Activated T-helper 9 cell treated with anti-CD3 and anti-CD28 coated beads, Interleukin-2, amount 50 U/mL, for 16 hours (primary cell): ENCODE measurements around the gene RBM12.

Experiments used
- DNase-seq: peaks from one replicate; pipeline ENCODE4 v3.0.0-alpha.2; 2020; ENCODE audit warnings: low read depth

Gene RBM12

DNA sequence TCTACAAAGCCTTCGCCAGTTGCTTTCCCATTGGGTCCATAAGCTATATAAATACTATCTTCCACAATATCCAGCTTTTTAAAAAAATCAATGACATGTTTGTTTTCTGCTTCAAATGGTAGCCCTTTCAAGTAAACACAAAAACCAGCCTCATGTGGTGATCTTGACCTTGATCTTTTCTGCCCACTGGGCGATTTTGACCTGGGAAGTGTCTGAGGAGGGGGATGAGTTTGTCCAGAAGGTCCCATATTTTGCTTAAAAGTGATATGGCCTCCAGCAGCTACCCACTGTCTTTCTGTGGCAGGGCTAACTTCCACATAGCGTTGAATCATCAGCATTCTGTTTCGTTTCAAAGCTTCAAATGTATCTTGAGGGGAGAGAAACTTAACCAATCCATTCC is 10.8 kb downstream of the RBM12 start:
- DNase-seq, result no peak

DNA sequence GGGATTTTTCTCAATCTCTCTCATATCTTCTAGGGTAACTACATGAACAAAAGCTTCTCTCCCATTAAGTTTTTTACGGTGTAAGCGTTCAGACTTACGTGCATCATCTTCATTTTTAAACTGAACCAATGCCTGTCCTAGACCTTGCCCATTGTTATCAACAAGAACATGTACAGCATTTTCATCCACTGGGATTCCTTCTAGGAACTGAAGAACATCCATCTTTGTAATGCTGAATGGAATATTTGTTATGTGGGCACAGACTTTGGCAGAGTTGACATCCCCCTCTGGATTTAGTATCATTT is 11.3 kb downstream of the RBM12 start:
- DNase-seq, result no peak

DNA sequence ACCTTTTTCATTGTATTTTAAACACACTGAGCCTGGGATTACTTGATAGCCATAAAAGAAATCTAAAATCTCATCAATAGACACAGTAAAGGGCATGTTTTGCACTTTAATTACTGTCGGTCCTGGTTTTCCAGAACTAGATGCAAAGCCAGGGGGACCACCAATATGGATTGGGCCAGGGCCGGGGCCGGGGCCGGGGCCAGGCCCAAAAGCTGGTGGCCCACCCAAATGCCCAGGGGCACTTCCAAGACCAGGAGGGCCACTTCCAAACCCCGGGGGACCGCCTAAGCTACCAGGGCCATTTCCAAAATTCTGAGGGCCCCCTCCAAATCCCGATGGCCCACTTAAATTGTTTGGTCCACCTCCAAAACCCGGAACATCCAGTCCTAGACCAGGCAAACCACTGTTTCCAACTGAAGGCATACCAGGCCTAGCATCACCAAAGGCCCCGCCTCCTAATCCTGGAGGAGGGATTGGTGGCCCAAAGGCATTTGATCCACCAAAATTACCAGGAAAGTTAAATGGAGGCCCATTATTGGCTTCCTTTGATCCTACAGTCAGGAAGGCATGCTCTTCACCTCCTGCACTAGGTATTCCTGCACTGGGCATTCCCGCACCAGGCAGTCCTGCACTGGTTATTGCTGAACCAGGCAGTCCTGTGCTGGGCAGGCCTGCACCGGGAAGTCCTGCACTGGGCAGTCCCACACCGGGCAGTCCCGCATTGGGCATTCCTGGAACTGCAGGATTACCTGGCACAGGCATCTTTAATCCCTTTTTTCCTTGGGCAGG is 11.9 kb downstream of the RBM12 start:
- no peak for DNase-seq

DNA sequence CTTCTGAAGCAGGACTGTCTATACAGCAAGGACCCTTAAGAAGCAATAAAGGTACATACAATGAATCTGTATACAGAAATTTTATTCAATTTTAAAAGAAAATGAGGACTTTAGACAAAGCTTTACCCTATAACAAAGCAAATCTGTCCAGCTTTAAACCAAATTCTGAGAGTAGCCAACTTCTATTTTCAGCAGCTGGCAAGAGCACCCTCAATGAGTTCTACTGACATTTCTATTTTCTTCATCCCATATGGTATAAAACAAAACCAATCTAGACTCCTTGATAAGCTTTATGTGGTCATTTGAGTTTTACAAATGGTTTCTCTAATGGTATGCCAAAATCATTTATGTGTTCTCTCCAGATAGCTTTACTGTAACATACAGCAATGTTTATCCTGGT is 12.7 kb downstream of the RBM12 start:
- no peak for DNase-seq

DNA sequence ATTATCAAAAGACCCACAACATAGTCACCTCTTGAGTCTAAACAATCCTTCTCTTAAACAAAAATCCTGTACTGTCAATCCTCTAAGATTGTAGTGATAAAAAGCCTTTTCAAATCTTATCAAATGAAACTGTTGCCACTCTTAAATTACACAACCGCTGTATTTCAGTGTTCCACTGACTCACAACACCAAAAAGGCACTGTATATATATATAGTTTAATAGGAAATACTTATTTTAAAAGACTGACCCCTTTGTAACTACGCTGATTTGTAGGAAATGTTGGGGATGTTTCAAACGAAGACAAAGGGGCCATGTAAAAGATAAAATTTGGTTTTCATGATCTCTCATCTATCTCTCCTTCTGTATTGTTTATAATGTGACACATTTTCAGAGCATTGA is 14.1 kb downstream of the RBM12 start:
- no peak for DNase-seq

DNA sequence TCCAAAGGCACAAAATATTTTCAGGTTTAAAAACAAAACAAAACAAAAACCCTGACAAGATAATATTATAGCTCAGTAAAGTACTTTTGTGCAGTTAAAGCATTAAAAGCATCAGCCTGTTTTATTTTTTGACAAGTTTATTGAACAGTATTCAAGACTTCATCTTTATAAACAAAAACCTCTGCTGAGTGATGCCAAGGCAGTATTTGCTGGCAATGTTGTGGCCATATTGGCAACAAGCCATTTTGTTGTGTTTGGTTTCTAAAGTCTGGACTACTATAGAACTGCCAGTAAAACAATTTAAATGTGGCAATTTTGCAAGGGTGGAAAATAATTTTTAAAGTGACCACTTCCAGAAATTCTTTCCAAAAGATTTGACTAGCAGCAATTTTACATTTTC is 15.9 kb downstream of the RBM12 start:
- no peak for DNase-seq

DNA sequence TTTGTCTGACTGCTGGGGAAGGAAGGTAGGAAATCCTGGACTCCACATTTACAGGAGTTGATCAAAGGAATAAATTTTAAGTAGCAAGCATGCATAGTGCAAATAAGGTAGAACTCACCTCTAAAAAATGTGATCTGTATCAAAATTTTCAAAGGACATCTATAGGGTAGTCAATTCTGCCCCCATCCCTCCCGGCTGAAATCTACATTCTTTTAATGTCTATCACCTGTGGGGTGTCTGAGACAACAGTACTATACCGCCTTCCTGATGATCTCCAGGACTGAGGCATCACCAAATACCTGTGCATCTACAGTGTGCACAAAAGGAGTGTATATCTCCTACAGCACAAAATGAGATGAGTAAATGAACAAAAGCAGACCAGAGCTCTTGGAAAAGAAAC is 19.9 kb downstream of the RBM12 start:
- DNase-seq, result no peak

DNA sequence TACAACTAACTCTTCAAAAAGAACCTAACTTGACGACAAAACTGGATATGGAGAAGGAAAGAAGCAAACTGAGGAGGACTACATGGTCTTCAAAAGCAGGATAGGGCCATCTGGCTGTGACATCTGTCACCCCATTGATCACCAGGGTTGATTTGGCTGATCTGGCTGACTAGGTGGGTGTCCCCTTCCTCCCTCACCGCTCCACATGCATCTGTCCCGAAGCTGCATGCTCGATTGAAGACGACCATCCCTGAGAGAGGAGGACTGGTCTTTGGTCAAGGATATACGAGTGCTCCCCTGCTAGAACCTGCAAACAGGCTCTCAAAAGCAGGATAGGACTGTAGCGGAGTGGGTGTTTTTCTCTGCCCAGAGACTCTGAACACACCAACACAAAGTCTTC is 21.7 kb downstream of the RBM12 start:
- DNase-seq, result no peak

DNA sequence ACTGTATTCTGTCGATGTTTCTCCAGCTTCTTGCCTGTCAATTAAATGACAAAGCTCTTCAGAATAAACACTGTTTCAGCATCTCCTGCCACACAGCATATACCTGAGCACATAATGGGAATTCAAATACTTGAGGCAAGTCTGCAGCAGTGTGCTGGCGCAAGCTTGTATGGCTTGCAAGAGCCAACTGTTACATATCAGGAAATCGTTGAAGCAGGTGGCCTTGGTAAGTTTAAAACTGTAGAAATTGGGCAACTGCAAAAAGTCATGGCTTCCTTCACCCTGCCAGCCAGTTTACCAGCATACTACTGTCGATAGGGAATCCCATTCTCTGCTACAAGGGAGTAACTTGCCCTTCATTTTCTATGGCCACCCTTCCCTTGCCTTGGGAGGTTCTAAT is 23.0 kb downstream of the RBM12 start:
- DNase-seq, result no peak

DNA sequence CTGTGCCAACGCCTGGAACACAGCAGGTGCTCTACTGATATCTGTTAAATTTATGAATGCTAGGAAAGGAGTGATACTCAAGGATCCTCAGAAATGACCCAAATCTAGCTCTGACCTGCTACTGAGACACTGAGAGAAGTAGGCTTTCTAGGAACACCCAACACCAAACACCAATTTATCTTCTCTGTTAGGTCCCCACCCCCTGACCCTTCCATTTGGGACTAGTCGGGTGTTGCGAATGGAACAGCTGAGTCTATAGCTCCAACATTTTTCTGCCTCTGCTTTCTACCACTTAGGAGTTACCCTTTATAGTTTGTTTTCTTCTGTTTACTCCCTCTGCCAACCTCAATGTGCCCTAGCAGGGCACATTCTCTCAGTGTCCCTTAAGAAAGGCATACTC is 24.0 kb downstream of the RBM12 start:
- DNase-seq, result no peak

DNA sequence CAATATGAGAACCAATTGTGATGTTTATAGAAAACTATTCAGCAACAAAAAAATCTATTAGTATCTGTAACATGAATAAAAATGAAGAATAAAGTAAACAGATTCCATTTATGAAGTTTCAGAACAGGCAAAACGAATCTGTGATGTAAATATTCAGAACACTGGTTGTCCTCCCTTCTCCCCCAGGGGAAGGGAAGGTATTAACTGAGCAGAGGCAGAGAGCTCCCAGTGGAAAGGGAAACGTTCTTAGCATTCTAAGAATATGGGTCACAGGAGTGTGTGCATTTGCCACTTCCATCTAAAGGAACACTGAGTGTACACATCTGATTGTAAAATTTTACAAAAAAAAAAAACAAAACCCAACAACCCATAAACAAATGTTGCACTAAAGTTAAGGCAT is 25.9 kb downstream of the RBM12 start:
- DNase-seq, result no peak

DNA sequence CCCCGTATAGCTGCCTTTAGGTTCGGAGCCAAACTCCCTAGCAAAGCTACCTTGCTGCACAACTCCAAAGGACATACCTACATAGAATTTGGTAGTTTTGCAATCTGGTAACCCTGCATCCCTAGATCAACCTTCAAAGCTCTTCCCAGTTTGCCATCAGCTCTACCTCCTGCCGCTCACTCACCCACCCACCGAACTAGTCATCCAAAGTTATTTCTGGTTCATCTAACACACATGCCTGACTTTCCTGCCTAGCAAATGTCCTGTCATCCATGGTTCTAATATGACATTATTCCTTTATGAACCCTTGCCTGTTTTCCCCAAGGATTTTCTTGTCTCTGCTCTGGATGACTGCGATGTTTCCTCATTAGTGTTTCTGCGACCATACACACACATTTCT is 27.4 kb downstream of the RBM12 start:
- no peak for DNase-seq

DNA sequence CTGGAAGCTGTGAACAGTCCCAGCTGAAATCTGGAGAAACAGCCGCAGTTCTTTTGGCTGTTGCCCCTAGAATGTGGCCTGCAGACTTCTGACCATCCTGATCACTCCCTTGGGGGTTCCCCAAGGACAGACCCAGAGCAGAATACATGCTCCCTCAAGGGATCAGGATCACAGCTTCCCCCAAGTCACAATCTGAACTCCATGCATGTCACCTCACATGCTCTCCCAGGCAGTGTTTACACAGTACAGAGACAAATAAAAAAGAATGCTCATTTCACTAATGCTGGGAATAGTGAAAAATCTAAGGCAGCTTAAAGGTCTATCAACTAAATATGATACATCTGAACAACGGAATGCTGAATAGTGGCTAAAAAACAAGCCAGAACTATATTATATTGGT is 28.6 kb downstream of the RBM12 start:
- no peak for DNase-seq

DNA sequence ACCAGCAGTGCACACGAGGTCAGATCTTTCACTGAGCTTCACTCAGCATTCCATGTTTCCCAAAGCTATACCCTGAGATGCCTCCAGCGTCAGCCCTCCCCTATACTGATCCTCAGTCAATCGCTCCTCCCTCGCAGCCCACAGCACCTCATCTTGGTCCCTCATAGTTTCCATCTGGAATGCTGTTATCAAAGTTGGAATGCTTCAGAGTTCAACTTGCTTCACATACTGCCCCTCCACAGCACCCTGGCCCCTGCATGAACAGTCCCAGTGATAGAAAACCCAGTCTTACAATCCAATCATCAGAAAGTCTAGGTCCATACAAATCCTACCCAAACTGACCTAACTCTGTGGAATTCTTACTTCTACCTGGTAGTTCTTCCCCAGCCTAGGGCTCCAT is 29.0 kb downstream of the RBM12 start:
- DNase-seq, result no peak

DNA sequence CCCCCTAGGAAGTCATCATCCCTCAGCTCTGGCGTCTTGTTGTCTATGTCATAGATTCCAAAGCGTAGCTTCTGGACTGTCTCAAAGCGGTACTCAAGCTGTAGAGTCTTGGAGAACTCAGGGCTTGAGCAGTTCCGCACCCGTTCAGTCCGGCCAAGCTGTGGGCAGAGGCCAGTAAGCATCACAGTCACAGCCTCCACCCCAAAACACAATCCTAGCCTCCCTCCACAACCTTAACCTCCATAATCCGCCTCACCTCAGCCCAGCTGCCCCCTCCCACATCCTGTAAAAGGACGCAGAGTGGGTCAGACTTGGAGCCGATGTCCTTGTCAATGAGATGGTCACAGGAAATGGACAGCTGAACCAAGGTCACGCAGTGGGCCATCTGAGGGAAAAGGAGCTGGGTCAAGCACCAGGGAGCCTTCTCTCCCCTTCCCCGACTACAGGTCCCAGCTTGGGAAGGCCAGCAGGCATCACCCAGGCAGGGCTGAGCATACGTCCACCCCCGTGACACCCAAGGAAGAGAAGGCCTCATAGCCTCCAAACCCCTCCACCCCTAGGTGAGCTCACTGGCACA is 32.1 kb downstream of the RBM12 start:
- no peak for DNase-seq

DNA sequence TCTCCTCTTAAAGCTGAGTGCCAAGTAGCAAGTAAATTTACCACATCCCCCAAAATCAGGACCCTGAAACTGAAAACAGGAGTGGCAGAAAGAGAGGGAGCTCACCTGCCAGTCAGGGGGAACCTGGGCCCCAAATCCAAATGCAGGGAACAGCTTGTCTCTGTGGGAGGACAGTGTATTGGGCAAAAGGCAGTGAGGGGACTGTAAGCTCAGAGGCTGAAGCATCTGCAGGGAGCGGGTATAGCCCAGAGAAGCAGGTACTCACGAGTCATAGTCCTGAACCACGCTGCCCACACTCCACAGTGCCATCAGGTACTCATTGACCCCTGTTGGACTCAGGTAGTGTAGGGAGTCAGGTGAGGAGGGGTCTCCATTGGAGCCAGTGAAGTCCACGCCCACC is 34.1 kb downstream of the RBM12 start:
- no peak for DNase-seq

DNA sequence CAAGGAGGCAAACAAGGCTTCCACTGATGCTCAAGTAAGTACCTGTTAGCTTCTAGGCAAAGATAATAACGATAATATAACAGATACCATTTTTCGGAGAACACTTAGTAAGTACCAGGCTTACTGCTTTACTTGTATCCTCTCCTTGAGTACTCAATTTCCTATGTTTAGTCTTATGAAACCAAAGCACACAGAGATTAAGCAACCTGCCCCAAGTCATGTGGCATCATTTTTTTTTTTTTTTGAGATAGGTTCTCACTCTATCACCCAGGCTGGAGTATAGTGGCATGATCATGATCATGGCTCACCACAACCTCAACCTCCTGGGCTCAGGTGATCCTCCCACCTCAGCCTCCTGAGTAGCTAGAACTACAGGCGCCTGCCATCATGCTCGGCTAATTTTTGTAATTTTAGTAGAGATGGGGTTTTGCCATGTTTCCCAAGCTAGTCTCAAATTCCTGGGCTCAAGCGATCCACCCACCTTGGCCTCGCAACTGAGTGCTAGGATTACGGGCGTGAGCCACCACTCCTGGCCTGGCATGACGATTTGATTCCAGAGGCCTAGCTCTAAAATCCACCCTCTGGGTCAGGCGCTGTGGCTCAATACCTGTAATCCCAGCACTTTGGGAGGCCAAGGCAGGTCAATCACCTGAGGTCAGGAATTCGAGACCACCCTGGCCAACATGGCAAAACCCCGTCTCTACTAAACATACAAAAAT is 35.1 kb downstream of the RBM12 start:
- DNase-seq, result no peak

DNA sequence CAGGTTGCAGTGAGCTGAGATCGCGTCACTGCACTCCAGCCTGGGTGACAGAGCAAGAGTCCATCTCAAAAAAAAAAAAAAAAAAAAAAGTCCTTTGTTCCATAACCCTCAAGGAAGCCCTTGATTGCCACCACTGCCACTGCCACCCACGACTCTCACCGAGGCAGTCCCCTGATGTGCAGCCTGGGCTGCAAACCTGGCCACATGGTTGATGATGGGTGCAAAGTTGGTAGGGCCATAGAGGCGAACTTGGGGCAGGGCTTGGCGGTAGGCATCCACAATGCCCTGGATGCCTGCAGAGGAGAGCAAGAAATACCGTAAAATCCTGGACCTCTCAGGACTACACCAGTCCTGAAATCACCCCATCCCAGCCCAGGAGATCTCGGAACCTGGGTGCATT is 37.6 kb downstream of the RBM12 start:
- DNase-seq, result no peak

DNA sequence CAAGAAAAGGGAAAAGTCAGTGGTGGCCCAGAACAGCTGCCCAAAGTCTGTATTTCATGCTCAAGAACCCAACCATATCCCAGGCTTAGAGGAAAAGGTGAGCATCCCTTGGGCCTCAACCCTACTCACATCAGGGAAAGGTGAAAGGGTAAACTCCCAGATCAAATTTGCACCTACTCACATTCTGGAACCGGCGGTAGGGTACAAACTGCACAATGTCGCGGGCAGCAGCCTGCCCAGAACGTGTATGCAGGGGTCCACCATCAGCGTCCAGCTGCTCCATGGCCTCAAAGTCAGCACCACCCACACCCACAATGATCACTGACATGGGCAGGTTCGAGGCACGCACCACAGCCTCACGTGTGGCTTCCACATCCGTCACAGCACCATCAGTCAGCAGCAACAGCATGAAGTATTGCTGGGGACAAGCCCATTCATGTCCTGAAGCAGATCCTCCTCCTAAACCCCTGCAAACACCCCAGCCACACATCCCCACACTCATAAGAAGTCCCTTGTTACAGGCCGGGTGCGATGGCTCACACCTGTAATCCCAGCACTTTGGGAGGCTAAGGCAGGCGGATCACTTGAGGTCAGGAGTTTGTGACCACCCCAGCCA is 38.2 kb downstream of the RBM12 start:
- no peak for DNase-seq

DNA sequence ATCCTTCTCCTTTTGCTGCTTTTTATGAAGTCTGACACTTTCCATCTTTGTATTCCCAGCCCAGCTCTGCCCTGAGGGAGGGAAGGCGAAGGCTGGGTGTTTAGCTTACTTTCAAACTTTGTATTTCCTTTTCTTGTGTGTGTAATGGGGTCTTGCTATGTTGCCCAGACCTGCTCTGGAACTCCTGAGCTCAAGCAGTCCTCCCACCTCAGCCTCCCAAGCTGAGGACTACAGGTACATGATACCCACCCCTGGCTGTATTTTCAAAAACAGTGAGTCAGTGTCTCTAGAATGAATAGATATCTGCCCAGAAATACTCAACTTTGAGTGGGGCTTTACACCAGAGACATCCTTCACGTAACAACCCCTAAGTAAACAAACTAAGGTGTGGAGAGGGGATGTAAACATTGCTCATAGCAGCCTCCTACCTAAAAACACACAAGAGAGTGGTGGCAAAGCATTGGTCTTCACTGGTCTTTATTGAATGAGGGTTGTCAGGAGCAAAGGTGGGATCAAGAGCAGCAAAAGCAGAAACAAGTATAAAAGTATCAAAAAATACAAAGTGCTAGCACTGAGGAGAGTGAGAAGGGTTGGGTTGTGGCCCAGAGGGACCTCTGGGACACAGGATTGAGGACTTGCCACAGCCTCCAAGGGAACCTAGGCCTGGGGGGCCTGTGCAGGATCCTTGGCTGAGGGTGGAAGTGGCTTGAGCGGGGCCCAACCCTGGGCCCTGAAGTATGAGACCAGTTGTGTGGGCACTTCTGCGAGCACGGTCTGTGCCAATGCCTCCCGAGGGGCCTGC is 38.9 kb downstream of the RBM12 start:
- no peak for DNase-seq

DNA sequence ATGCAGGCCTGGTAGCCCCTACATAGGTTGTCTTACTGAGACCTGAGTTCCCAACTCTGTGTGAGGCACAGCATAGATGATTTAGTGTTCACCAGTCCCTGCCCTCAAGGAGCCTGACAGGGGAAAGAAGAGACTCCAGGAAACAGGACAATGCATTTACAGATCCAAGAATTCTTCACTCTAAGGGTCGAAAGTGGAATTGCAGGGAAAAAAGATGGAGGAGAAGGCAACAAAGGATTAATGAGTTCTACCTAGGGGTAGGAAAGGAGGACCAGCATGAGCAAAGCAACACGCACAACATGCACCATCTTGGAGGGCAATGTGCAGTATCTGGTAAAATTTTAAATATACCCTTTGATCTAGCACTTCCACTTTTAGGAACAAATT is 43.1 kb downstream of the RBM12 start:
- DNase-seq, result no peak

DNA sequence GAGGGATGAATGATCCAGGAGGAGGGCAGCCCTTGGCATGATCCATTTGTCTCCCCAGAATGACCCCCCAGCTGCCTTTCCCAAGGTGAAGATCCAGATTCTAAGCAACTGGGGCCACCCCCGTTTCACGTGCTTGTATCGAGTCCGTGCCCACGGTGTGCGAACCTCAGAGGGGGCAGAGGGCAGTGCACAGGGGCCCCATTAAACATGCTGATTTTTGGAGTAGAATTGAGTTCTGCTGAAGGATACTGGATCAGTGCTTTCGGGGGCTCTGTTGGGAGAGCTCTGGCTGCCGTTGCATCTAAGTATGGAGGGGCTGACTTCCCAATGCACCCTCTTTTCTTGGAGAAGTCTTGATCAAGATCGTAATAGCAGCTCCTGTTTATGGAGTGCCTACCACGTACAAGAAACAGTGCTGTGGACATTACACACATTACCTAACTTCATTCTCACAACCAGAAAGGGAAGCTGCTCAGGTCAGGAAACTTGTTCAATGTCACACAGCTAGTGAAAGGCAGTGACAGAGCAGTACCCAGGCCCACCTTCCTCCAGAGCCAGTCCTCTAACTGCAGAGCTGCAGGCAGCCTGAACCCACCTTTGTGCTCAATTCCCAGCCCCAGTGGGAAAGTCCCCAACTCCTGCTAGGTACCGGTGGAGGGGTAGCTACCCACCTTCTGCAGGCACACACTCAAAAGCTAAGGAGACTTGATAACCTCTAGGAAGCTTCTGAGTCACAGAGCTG is 43.7 kb downstream of the RBM12 start:
- DNase-seq, result no peak
